Gastroesophageal sphincter (tissue), 3 donors: ENCODE data around the gene BIRC6.

Experiments
- POLR2AphosphoS5 ChIP-seq: sonication (generic); formaldehyde crosslinking; IDR thresholded peaks from one replicate; pipeline ENCODE4 v1.6.1; 2017; ENCODE audit warnings: antibody characterized with exemption
- TF ChIP-seq, protein P1 (sequence below), 4 experiments: fragments of 200-600 bp in 2 of 4; fragments of 450-650 bp in 2 of 4; sonication (generic) in 1 of 4; IDR thresholded peaks; one replicate each; pipeline ENCODE4 v1.5.1; 2017 to 2019; ENCODE audit warnings: antibody characterized with exemption in 4 of 4, mild to moderate bottlenecking in 2 of 4, moderate library complexity in 2 of 4

- TF ChIP-seq POLR2AphosphoS5, result no peak
- TF ChIP-seq, protein P1, sequence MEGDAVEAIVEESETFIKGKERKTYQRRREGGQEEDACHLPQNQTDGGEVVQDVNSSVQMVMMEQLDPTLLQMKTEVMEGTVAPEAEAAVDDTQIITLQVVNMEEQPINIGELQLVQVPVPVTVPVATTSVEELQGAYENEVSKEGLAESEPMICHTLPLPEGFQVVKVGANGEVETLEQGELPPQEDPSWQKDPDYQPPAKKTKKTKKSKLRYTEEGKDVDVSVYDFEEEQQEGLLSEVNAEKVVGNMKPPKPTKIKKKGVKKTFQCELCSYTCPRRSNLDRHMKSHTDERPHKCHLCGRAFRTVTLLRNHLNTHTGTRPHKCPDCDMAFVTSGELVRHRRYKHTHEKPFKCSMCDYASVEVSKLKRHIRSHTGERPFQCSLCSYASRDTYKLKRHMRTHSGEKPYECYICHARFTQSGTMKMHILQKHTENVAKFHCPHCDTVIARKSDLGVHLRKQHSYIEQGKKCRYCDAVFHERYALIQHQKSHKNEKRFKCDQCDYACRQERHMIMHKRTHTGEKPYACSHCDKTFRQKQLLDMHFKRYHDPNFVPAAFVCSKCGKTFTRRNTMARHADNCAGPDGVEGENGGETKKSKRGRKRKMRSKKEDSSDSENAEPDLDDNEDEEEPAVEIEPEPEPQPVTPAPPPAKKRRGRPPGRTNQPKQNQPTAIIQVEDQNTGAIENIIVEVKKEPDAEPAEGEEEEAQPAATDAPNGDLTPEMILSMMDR (IDR thresholded peaks at IDR 0.05), result no peak
Observed at GRCh38 chr2:32402091-32402490, 45.3 kb downstream of the BIRC6 start.
